NCI-H82 treated with DMSO at 0.1 percent for 48 hours (cell line): Measurements from ENCODE around the gene MAP3K10.
"Not testable (repeated sequence)": the region's sequence is repeated elsewhere in the genome, so short reads cannot be mapped to it uniquely, and the experiment has no call there.

Experiments
- DNase-seq: peaks from one replicate; lab custom pipeline; 2025; ENCODE audit not compliant: unreplicated experiment; lab: John Stamatoyannopoulos, UW

The MAP3K10 gene

GRCh38 chr19:40171293-40171692, 19.9 kb upstream of the MAP3K10 start:
- not testable (repeated sequence) for DNase-seq

GRCh38 chr19:40174092-40174491, 17.1 kb upstream of the MAP3K10 start:
- DNase-seq, result no peak

- no peak for DNase-seq
These were observed 15.4 kb upstream of the MAP3K10 start for GRCh38 chr19:40175820-40176219.

GRCh38 chr19:40177286-40178070, 13.7 kb upstream of the MAP3K10 start:
- DNase-seq, result no peak

- DNase-seq, result no peak
These were observed 12.5 kb upstream of the MAP3K10 start for GRCh38 chr19:40178756-40179155.

GRCh38 chr19:40184273-40184672, 7.0 kb upstream of the MAP3K10 start:
- no peak for DNase-seq

- DNase-seq, result no peak
These were observed 815 bp downstream of the MAP3K10 start for GRCh38 chr19:40191836-40192646.

GRCh38 chr19:40192758-40193586, 1.7 kb downstream of the MAP3K10 start:
- no peak for DNase-seq

GRCh38 chr19:40193587-40193849, 2.3 kb downstream of the MAP3K10 start:
- no peak for DNase-seq

GRCh38 chr19:40198272-40198990, 7.2 kb downstream of the MAP3K10 start:
- DNase-seq, result no peak

- no peak for DNase-seq
These were observed 9.3 kb downstream of the MAP3K10 start for GRCh38 chr19:40200341-40201099.

- no peak for DNase-seq
These were observed 13.2 kb downstream of the MAP3K10 start for GRCh38 chr19:40204381-40204780.

- no peak for DNase-seq
These were observed 14.5 kb downstream of the MAP3K10 start for GRCh38 chr19:40205760-40206159.

- DNase-seq, result no peak
These were observed 17.4 kb downstream of the MAP3K10 start for GRCh38 chr19:40208602-40209001.

- no peak for DNase-seq
These were observed 19.7 kb downstream of the MAP3K10 start for GRCh38 chr19:40210889-40211288.

GRCh38 chr19:40213251-40213829, 22.1 kb downstream of the MAP3K10 start:
- no peak for DNase-seq

GRCh38 chr19:40213882-40214570, 22.8 kb downstream of the MAP3K10 start:
- no peak for DNase-seq

GRCh38 chr19:40214936-40215335, 23.7 kb downstream of the MAP3K10 start:
- no peak for DNase-seq

GRCh38 chr19:40216013-40216776, 25.0 kb downstream of the MAP3K10 start:
- DNase-seq, result no peak
